AG10803 (cell line): ENCODE results near the gene DDTL.
"Not testable (repeated sequence)": the region's sequence is repeated elsewhere in the genome, so short reads cannot be mapped to it uniquely, and the experiment has no call there.

Experiments used
- DNase-seq: peaks from one replicate; pipeline ENCODE4 v3.0.0; 2010; ENCODE audit warnings: low read depth
- H3K4me3 ChIP-seq: 2 replicates; pipeline ENCODE4 v1.5.1; 2011; ENCODE audit warnings: mild to moderate bottlenecking, low read length, control low read depth
- CTCF ChIP-seq: conservative IDR thresholded peaks from 2 replicates; pipeline ENCODE4 v1.5.1; 2011; ENCODE audit warnings: mild to moderate bottlenecking, low read length, control low read depth, inconsistent platforms

Gene DDTL

GRCh38 chr22:23966568-23966967 lies at the start of gene DDTL:
DDTL (plus strand) TSS chr22:23966888; CDS start chr22:23966915, 27 bp downstream.
- not testable (repeated sequence) for DNase-seq, H3K4me3 ChIP-seq

GRCh38 chr22:23920267-23920611 lies 46.4 kb upstream of the DDTL start:
- not testable (repeated sequence) for DNase-seq, H3K4me3 ChIP-seq

GRCh38 chr22:23921586-23922201 lies 45.0 kb upstream of the DDTL start:
- peak; percentile 23 for DNase-seq
- H3K4me3 ChIP-seq: not testable (repeated sequence)

- no peak for TF ChIP-seq CTCF
These were observed 43.8 kb upstream of the DDTL start for GRCh38 chr22:23922921-23923320.

GRCh38 chr22:23925020-23925606 lies 41.6 kb upstream of the DDTL start:
- no peak for DNase-seq
- H3K4me3 ChIP-seq: no peak overlapping the region
- no peak for TF ChIP-seq CTCF

More at GRCh38 chr22:23922921-23923320, 43.8 kb upstream of the DDTL start:
- no peak overlapping the region for H3K4me3 ChIP-seq
- no peak for DNase-seq

- no peak for DNase-seq
- H3K4me3 ChIP-seq: no peak overlapping the region
- no peak for TF ChIP-seq CTCF
These were observed 40.1 kb upstream of the DDTL start for GRCh38 chr22:23926561-23926960.

GRCh38 chr22:23938328-23939016 lies 28.2 kb upstream of the DDTL start:
- no peak for TF ChIP-seq CTCF
- DNase-seq: no peak
- H3K4me3 ChIP-seq: no peak overlapping the region

GRCh38 chr22:23939017-23939357 lies 27.7 kb upstream of the DDTL start:
- DNase-seq: no peak
- TF ChIP-seq CTCF: no peak
- no peak overlapping the region for H3K4me3 ChIP-seq

GRCh38 chr22:23940166-23940565 lies 26.5 kb upstream of the DDTL start:
- H3K4me3 ChIP-seq, DNase-seq: not testable (repeated sequence)

GRCh38 chr22:23947391-23947790 lies 19.3 kb upstream of the DDTL start:
- DNase-seq, H3K4me3 ChIP-seq: not testable (repeated sequence)

GRCh38 chr22:23949764-23950163 lies 16.9 kb upstream of the DDTL start:
- not testable (repeated sequence) for H3K4me3 ChIP-seq, DNase-seq

GRCh38 chr22:23951383-23951782 lies 15.3 kb upstream of the DDTL start:
- DNase-seq, H3K4me3 ChIP-seq: not testable (repeated sequence)

- not testable (repeated sequence) for DNase-seq, H3K4me3 ChIP-seq
These were observed 13.8 kb upstream of the DDTL start for GRCh38 chr22:23952794-23953405.
